ENCODE results near the gene CHIC1.

GRCh38 chrX:73728602-73729001 is 165.6 kb downstream of the CHIC1 start:
- TF ChIP-seq, protein P1, sequence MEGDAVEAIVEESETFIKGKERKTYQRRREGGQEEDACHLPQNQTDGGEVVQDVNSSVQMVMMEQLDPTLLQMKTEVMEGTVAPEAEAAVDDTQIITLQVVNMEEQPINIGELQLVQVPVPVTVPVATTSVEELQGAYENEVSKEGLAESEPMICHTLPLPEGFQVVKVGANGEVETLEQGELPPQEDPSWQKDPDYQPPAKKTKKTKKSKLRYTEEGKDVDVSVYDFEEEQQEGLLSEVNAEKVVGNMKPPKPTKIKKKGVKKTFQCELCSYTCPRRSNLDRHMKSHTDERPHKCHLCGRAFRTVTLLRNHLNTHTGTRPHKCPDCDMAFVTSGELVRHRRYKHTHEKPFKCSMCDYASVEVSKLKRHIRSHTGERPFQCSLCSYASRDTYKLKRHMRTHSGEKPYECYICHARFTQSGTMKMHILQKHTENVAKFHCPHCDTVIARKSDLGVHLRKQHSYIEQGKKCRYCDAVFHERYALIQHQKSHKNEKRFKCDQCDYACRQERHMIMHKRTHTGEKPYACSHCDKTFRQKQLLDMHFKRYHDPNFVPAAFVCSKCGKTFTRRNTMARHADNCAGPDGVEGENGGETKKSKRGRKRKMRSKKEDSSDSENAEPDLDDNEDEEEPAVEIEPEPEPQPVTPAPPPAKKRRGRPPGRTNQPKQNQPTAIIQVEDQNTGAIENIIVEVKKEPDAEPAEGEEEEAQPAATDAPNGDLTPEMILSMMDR (IDR thresholded peaks at IDR 0.05): no peak
- TF ChIP-seq POLR2A (IDR thresholded peaks at IDR 0.05): no peak
